GM18519 (cell line): ENCODE results near the gene HES1.

Experiments used
- ATAC-seq: cut with Tn5 transposase; IDR thresholded peaks from one replicate; pipeline ENCODE4 v1.9.1; 2021; ENCODE audit warnings: mild to moderate bottlenecking, moderate library complexity; ENCODE audit not compliant: unreplicated experiment, low FRiP score

The HES1 gene

GRCh38 chr3:194165271-194166018 is 29.5 kb downstream of the HES1 start:
- ATAC-seq: no peak

GRCh38 chr3:194166682-194167479 is 30.9 kb downstream of the HES1 start:
- ATAC-seq: no peak

- no peak for ATAC-seq
Measured at GRCh38 chr3:194167480-194168282, 31.7 kb downstream of the HES1 start.

GRCh38 chr3:194168994-194169393 is 33.0 kb downstream of the HES1 start:
- ATAC-seq: no peak

- ATAC-seq: no peak
Measured at GRCh38 chr3:194169595-194169994, 33.6 kb downstream of the HES1 start.

GRCh38 chr3:194170793-194171192 is 34.8 kb downstream of the HES1 start:
- no peak for ATAC-seq

- no peak for ATAC-seq
Measured at GRCh38 chr3:194174406-194174805, 38.5 kb downstream of the HES1 start.

- ATAC-seq: no peak
Measured at GRCh38 chr3:194174980-194175379, 39.0 kb downstream of the HES1 start.

GRCh38 chr3:194176274-194176991 is 40.5 kb downstream of the HES1 start:
- no peak for ATAC-seq

- no peak for ATAC-seq
Measured at GRCh38 chr3:194177141-194177540, 41.2 kb downstream of the HES1 start.

- no peak for ATAC-seq
Measured at GRCh38 chr3:194178128-194178527, 42.2 kb downstream of the HES1 start.

- ATAC-seq: no peak
Measured at GRCh38 chr3:194178669-194179068, 42.7 kb downstream of the HES1 start.

- no peak for ATAC-seq
Measured at GRCh38 chr3:194180570-194180969, 44.6 kb downstream of the HES1 start.

GRCh38 chr3:194181612-194182529 is 45.9 kb downstream of the HES1 start:
- no peak for ATAC-seq

GRCh38 chr3:194183271-194183670 is 47.3 kb downstream of the HES1 start:
- ATAC-seq: no peak

GRCh38 chr3:194184265-194184751 is 48.4 kb downstream of the HES1 start:
- ATAC-seq: no peak

- ATAC-seq: no peak
Measured at GRCh38 chr3:194184801-194185200, 48.9 kb downstream of the HES1 start.

GRCh38 chr3:194185221-194185620 is 49.3 kb downstream of the HES1 start:
- ATAC-seq: no peak

GRCh38 chr3:194187233-194187944 is 51.4 kb downstream of the HES1 start:
- no peak for ATAC-seq
